ENCODE measurements around the gene GRB14. TPM values are rescaled to one million over a fixed set of nuclear protein-coding genes. Genes with fewer than 3 reads are reported as not detected.

The GRB14 gene
- polyA plus RNA-seq, 1 of the 3 experiments (the other 2 are of a cell fraction): 3.9 TPM

- peaks cover 0 to 15% of the 10 kb centered on the region in 2 experiments for H3K36me3 ChIP-seq (replicated peaks in 1 of 2; ENCODE audit: control insufficient read depth in 1 of 2, insufficient read depth in 2 of 2, low read length in 1 of 2)
- no peak for TF ChIP-seq ELF1 (IDR thresholded peaks at IDR 0.05)
- TF ChIP-seq MEF2A (IDR thresholded peaks at IDR 0.05; ENCODE audit: borderline replicate concordance, low read depth): no peak
- no peak for TF ChIP-seq SIN3A (IDR thresholded peaks at IDR 0.05; ENCODE audit: borderline replicate concordance, low read depth, low read length)
- TF ChIP-seq TAF1 (IDR thresholded peaks at IDR 0.05; ENCODE audit: borderline replicate concordance, low read depth, low read length): no peak
- no peak for TF ChIP-seq JUND (IDR thresholded peaks at IDR 0.05)
- TF ChIP-seq TEAD4 (IDR thresholded peaks at IDR 0.05; ENCODE audit: borderline replicate concordance, insufficient read depth): no peak
- no peak for TF ChIP-seq GABPA (IDR thresholded peaks at IDR 0.05; ENCODE audit: low read depth)
- no peak for TF ChIP-seq SMC3 (IDR thresholded peaks at IDR 0.05; ENCODE audit: low read depth, low read length)
- no peak for TF ChIP-seq RCOR1 (IDR thresholded peaks at IDR 0.05; ENCODE audit: low read length)
- TF ChIP-seq ZBTB33 (IDR thresholded peaks at IDR 0.05; ENCODE audit: borderline replicate concordance, low read depth): no peak
- TF ChIP-seq NRF1 (IDR thresholded peaks at IDR 0.05; ENCODE audit: low read depth, low read length): no peak
- TF ChIP-seq FOXJ3 (CRISPR knock-in tag; IDR thresholded peaks at IDR 0.05): no peak
- no peak for TF ChIP-seq REST (IDR thresholded peaks at IDR 0.05; ENCODE audit: low read depth, low read length)
- no peak for TF ChIP-seq CTCF (IDR thresholded peaks at IDR 0.05)
- no peak for TF ChIP-seq YY1 (IDR thresholded peaks at IDR 0.05; ENCODE audit: low read depth)
- TF ChIP-seq USF2 (IDR thresholded peaks at IDR 0.05; ENCODE audit: borderline replicate concordance, low read depth, low read length): no peak
- TF ChIP-seq NFIC (IDR thresholded peaks at IDR 0.05; ENCODE audit: borderline replicate concordance): no peak
- no peak overlapping the region for H3K9ac ChIP-seq
- H3K9me2 ChIP-seq: no peaks in the 10 kb centered on the region
- POLR2A ChIA-PET: no interaction called here
- no peak overlapping the region for H3K4me3 ChIP-seq (ENCODE audit: low read depth in 2 of 2, low read length in 1 of 2)
- no peaks in the 10 kb centered on the region for H4K20me1 ChIP-seq (ENCODE audit: insufficient read depth)
- WGBS (ENCODE audit: low lambda C conversion rate): 77% methylated on average over 3 of the region's 7 CpGs
- H2AFZ ChIP-seq (ENCODE audit: low read depth): no peak overlapping the region
- no peaks in the 10 kb centered on the region for H3K27me3 ChIP-seq (ENCODE audit: insufficient read depth)
- CTCF ChIA-PET: interaction anchor here (1.1 to 1.2 kb wide), 2 partner anchors 15 to 27 kb away, joined by 3 to 4 read pairs; no protein-coding TSS in a partner anchor
- H3K27ac ChIP-seq (ENCODE audit: low read depth in 2 of 2, low read length in 1 of 2): no peak overlapping the region
- peaks cover 4% of the 10 kb centered on the region; the same call in 1 of the 2 replicates for H3K79me2 ChIP-seq (ENCODE audit: insufficient read depth)
- no peak for DNase-seq
- H3K4me2 ChIP-seq: no peak overlapping the region
- H3K9me3 ChIP-seq: no peaks in the 10 kb centered on the region
- peaks cover 5% of the 10 kb centered on the region for H3F3A ChIP-seq (replicated peaks; ENCODE audit: insufficient read depth)
- no peaks in the 10 kb centered on the region for H3K4me1 ChIP-seq (ENCODE audit: control insufficient read depth in 1 of 2, insufficient read depth in 2 of 2, low read depth in 1 of 2, low read length in 1 of 2)
Measured at GRCh38 chr2:164510895-164511294, 110.4 kb downstream of the GRB14 start.

Data from SK-N-SH (cell line).